SK-N-MC (cell line): ENCODE data around the gene C1orf167.

Source experiments
- EZH2 ChIP-seq: fragments of 200-600 bp; sonication (generic); IDR thresholded peaks from one replicate; pipeline ENCODE4 v1.6.1; 2017; ENCODE audit warnings: antibody characterized with exemption
- POLR2AphosphoS5 ChIP-seq: IDR thresholded peaks from 2 replicates; pipeline ENCODE4 v1.6.1; 2012; ENCODE audit warnings: mild to moderate bottlenecking, low read depth, low read length, borderline replicate concordance

GRCh38 chr1:11770011-11770410 is 8.0 kb downstream of the C1orf167 start:
- no peak for TF ChIP-seq EZH2
- TF ChIP-seq POLR2AphosphoS5, result no peak
